Esophagus squamous epithelium (tissue), 5 donors: Measurements from ENCODE around the gene SLC22A9. TPM values are rescaled to one million over a fixed set of nuclear protein-coding genes. Genes with fewer than 3 reads are reported as not detected.

Experiments used
- DNase-seq: peaks from one replicate; lab custom pipeline; 2025; lab: John Stamatoyannopoulos, UW
- H3K27ac ChIP-seq, 4 donors: fragments of 200-600 bp; sonication (generic); one replicate each; pipeline ENCODE4 v1.5.1; 2016 to 2019; ENCODE audit warnings: mild to moderate bottlenecking in 1 of 4
- H3K27me3 ChIP-seq, 4 donors: fragments of 200-600 bp; sonication (generic); 1 replicate in 3 of 4; 2 replicates in 1 of 4; pipeline versions ENCODE4 v1.5.1 to v1.6.0; 2017 to 2021; ENCODE audit warnings: antibody characterized with exemption in 1 of 4
- H3K36me3 ChIP-seq, 3 donors: fragments of 200-600 bp; sonication (generic); one replicate each; pipeline ENCODE4 v1.5.1; 2016 to 2019
- H3K4me1 ChIP-seq, 3 donors: fragments of 200-600 bp; sonication (generic); one replicate each; pipeline ENCODE4 v1.5.1; 2017 to 2019
- H3K4me3 ChIP-seq, 4 donors: fragments of 200-600 bp; sonication (generic); 1 replicate in 3 of 4; 2 replicates in 1 of 4; pipeline ENCODE4 v1.5.1; 2016 to 2019; ENCODE audit warnings: mild to moderate bottlenecking in 2 of 4, moderate library complexity in 1 of 4
- H3K9me3 ChIP-seq, 3 donors: fragments of 200-600 bp; sonication (generic); one replicate each; pipeline ENCODE4 v1.5.1; 2016 to 2019
- POLR2A ChIP-seq, 4 donors: fragments of 450-650 bp; IDR thresholded peaks; one replicate each; pipeline ENCODE4 v1.6.1; 2017; ENCODE audit warnings: antibody characterized with exemption in 4 of 4, mild to moderate bottlenecking in 4 of 4, moderate library complexity in 3 of 4
- WGBS, 2 donors: methylation state at CpG; one replicate each; pipeline ENCODE4 v1.1.5; 2018; 5-methylcytosine and 5-hydroxymethylcytosine counted together
- intact Hi-C: fragments of 100-400 bp; cut with DNase I; formaldehyde crosslinking; loops from one replicate; pipeline ENCODE4 v1.15.0; 2022
- total RNA-seq, 4 donors: library from RNA; depleted of rRNA; stranded (reverse); fragments of >200 nt; gene quantifications; one replicate each; pipeline ENCODE4 v1.1.0, GENCODE V29; 2016
- TF ChIP-seq, protein P1 (sequence below), 6 experiments: fragments of 450-650 bp in 4 of 6; fragments of 200-600 bp in 2 of 6; sonication (generic) in 2 of 6; IDR thresholded peaks; one replicate each; pipeline ENCODE4 v1.5.1; 2016 to 2019; ENCODE audit warnings: antibody characterized with exemption in 6 of 6, mild to moderate bottlenecking in 4 of 6, moderate library complexity in 4 of 6
- donor health status: DM: yes; HTN: yes; CAD: no.

Gene SLC22A9
- total RNA-seq, 4 donors from 2014 or later, result not detected

DNA sequence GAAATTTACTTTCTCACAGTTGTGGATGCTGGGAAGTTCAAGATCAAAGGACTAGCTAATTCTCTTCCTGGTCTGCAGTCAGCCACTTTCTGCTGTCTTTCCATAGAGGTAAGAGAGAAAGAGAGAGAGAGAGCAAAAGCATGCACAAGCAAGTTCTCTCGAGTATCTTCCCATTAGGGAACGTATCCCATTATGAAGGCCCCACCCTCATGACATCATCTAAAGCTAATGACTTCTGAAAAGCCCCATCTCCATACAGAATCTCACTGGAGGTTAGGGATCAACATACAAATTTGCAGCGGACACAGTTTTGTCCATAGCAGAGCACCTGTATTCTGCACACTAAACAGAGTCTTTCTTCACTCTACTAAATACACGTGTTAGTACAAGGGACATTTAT, 17.4 kb upstream of the SLC22A9 start:
- intact Hi-C loops, result no loop called here
- no peaks in the 10 kb centered on the region for H3K36me3 ChIP-seq
- DNase-seq, result no peak
- 60 to 68% methylated on average over 4 of the region's 4 CpGs for WGBS, 2 donors
- H3K4me3 ChIP-seq, result no peak overlapping the region
- H3K27ac ChIP-seq, result no peak overlapping the region
- TF ChIP-seq, protein P1, sequence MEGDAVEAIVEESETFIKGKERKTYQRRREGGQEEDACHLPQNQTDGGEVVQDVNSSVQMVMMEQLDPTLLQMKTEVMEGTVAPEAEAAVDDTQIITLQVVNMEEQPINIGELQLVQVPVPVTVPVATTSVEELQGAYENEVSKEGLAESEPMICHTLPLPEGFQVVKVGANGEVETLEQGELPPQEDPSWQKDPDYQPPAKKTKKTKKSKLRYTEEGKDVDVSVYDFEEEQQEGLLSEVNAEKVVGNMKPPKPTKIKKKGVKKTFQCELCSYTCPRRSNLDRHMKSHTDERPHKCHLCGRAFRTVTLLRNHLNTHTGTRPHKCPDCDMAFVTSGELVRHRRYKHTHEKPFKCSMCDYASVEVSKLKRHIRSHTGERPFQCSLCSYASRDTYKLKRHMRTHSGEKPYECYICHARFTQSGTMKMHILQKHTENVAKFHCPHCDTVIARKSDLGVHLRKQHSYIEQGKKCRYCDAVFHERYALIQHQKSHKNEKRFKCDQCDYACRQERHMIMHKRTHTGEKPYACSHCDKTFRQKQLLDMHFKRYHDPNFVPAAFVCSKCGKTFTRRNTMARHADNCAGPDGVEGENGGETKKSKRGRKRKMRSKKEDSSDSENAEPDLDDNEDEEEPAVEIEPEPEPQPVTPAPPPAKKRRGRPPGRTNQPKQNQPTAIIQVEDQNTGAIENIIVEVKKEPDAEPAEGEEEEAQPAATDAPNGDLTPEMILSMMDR (IDR thresholded peaks at IDR 0.05), result no peak
- TF ChIP-seq POLR2A (IDR thresholded peaks at IDR 0.05), result no peak
- H3K4me1 ChIP-seq, result no peaks in the 10 kb centered on the region
- H3K27me3 ChIP-seq, result no peaks in the 10 kb centered on the region
- H3K9me3 ChIP-seq, result no peaks in the 10 kb centered on the region

DNA sequence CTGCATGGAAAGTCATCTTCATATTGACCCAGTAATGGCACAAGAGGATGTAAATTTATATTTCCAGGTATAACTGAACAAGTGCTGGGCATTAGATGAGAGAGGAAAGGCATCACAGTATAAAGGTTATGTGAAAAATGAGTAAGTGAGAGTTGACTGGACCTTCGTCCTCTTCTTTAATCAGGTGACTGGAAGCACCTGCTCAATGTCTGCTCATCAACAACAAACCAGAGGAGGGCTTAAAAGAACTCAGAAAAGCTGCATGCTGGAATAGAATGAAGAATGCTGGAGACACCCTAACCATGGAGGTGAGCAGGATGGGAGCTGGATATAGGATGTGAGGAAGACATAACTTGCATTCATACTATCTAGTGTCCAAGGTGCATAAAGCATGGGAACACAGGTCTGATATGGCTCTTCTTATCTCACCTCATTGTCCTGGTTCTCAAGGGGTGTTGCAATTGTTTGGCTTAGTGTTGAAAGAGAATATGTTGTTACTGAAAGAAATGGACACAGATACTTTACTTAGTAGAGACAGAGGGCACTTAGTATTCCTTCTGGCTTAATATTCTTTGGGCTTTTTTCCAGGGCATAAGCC, 7.3 kb upstream of the SLC22A9 start:
- Histone ChIP-seq H3K4me1 (no peaks in the 10 kb centered on the region), H3K9me3 (no peaks in the 10 kb centered on the region), H3K4me3 (no peak overlapping the region), H3K36me3 (no peaks in the 10 kb centered on the region), H3K27ac (no peak overlapping the region), H3K27me3 (peaks cover 0 to 35% (median 0%) of the 10 kb centered on the region in 4 donors)
- WGBS, 2 donors, result 71 to 73% methylated on average over 1 of the region's 1 CpG
- TF ChIP-seq, protein P1 (IDR thresholded peaks at IDR 0.05), result no peak
- no peak for TF ChIP-seq POLR2A (IDR thresholded peaks at IDR 0.05)
- intact Hi-C loops, result no loop called here
- DNase-seq, result no peak

DNA sequence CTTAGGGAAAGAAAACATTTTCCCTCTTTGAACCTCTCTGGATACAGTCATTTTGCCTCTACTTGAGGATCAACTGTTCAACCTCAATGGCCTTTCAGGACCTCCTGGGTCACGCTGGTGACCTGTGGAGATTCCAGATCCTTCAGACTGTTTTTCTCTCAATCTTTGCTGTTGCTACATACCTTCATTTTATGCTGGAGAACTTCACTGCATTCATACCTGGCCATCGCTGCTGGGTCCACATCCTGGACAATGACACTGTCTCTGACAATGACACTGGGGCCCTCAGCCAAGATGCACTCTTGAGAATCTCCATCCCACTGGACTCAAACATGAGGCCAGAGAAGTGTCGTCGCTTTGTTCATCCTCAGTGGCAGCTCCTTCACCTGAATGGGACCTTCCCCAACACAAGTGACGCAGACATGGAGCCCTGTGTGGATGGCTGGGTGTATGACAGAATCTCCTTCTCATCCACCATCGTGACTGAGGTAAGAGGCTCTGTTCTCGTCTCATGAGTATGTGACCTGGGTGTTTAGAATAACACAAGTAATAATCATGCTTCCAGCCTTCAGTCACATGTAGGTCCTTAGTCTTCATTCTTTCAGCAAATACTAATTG, 495 bp downstream of the SLC22A9 start:
- Histone ChIP-seq H3K36me3 (no peaks in the 10 kb centered on the region), H3K27ac (no peak overlapping the region), H3K27me3 (peaks cover 0 to 18% (median 0%) of the 10 kb centered on the region in 4 donors), H3K9me3 (no peaks in the 10 kb centered on the region), H3K4me1 (no peaks in the 10 kb centered on the region), H3K4me3 (no peak overlapping the region)
- intact Hi-C loops, result no loop called here
- TF ChIP-seq, protein P1 (IDR thresholded peaks at IDR 0.05), result no peak
- no peak for TF ChIP-seq POLR2A (IDR thresholded peaks at IDR 0.05)
- WGBS, 2 donors, result 81 to 89% methylated on average over 7 of the region's 7 CpGs
- no peak for DNase-seq

DNA sequence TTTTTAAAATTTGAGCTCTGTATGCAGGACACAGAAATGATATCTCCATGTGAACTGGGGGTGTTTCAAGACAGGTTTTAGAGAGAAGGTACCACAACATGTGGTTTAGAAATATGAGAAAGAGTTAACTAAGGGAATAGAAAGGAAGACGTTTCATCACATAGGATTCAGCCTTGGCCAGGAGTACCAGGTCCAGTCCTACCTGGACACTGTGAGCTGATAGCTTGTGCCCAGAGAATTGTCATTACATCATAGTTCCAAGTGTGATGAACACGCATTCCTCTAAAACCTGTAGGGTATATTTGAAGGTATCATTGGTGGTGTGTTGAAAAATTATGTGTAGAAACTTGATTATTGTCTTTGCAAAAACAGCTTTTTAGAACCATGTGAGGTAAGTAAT, 1.8 kb downstream of the SLC22A9 start:
- intact Hi-C loops, result no loop called here
- Histone ChIP-seq H3K9me3 (no peaks in the 10 kb centered on the region), H3K27ac (no peak overlapping the region), H3K27me3 (peaks cover 0 to 18% (median 0%) of the 10 kb centered on the region in 4 donors), H3K36me3 (no peaks in the 10 kb centered on the region), H3K4me3 (no peak overlapping the region), H3K4me1 (no peaks in the 10 kb centered on the region)
- TF ChIP-seq POLR2A (IDR thresholded peaks at IDR 0.05), result no peak
- TF ChIP-seq, protein P1 (IDR thresholded peaks at IDR 0.05), result no peak
- no peak for DNase-seq
- 73 to 81% methylated on average over 2 of the region's 2 CpGs for WGBS, 2 donors

DNA sequence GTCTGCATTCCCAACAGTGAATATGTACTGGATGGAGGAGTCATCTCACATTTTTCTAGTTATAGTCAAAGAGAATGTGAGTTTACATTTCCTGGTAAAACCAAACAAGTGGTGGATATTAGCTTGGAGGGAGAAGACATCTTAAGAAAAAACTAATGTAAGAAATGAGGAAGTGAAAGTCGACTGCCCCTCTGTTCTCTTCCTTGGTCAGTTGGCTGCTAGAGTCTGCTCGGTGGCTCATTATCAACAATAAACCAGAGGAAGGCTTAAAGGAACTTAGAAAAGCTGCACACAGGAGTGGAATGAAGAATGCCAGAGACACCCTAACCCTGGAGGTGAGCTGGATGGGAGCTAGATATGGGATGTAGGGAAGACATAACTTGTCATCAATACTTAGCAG, 5.8 kb downstream of the SLC22A9 start:
- TF ChIP-seq, protein P1 (IDR thresholded peaks at IDR 0.05), result no peak
- no peak for TF ChIP-seq POLR2A (IDR thresholded peaks at IDR 0.05)
- no peak for DNase-seq
- no peaks in the 10 kb centered on the region for H3K4me1 ChIP-seq
- H3K36me3 ChIP-seq, result no peaks in the 10 kb centered on the region
- H3K9me3 ChIP-seq, result no peaks in the 10 kb centered on the region
- intact Hi-C loops, result no loop called here
- H3K27ac ChIP-seq, result no peak overlapping the region
- no peak overlapping the region for H3K4me3 ChIP-seq
- WGBS, 2 donors, result 44 to 49% methylated on average over 2 of the region's 2 CpGs
- H3K27me3 ChIP-seq, result peaks cover 0 to 18% (median 0%) of the 10 kb centered on the region in 4 donors
